T-helper 1 cell (primary cell): ENCODE data around the gene ABCA1.
"Not testable (repeated sequence)": the region's sequence is repeated elsewhere in the genome, so short reads cannot be mapped to it uniquely, and the experiment has no call there.

Source experiments
- DNase-seq, 5 donors: peaks; one replicate each; pipeline ENCODE4 v3.0.0-alpha.2; 2012 to 2020

Gene ABCA1

DNA sequence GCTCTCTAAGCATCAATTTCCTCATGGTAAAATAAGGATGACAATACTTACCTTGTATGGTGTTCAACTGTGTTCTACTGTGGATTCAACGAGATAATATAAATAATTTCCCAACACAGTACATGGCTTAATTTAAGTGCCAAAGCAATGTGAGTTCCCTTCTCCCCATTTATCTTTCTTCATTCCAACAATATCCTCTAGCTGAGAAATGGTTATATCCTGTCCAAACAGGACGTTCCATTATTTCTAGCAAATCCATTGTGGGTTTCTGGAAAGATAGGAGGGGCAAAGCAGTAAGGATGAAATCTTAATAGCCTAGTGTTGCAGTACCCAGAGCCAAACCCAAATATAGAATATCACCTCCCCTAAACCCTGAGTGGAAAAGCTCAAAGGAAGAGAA is 22.0 kb downstream of the ABCA1 start:
- DNase-seq, result no peak

DNA sequence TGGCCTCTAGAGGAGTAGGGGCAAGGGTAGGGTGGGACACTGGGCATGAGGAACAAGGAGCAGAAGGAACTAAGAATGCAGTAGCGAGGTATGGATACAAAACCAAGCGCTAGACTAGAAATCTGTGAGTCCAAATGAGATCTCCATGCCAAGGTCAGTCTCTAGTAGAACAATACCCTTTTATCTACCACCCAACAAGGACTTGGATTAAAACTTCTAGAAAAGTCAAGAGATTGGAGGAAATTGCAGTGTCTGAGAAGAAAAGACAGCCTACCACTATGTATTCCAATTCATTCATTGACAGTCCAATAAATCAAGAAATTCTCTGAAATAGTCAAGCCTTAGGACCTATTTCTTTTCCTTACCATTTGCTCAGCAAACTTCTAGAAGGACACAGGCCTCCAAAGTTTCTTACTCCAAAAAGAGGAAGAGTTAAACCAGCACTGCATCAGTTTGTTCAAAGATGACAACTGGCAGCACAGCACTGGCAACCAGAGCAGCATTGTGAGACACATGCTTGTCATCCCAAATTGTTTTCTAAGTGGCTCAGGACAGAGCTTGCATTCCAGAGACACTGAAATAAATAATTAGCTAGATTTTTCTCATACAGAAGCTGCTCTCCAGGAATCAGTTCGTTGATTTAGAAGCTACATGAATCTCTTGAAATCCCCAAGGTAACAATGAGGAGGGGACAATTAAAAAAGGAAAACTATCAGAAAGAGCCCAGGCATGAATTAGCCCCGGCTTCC is 22.6 kb downstream of the ABCA1 start:
- no peak for DNase-seq

DNA sequence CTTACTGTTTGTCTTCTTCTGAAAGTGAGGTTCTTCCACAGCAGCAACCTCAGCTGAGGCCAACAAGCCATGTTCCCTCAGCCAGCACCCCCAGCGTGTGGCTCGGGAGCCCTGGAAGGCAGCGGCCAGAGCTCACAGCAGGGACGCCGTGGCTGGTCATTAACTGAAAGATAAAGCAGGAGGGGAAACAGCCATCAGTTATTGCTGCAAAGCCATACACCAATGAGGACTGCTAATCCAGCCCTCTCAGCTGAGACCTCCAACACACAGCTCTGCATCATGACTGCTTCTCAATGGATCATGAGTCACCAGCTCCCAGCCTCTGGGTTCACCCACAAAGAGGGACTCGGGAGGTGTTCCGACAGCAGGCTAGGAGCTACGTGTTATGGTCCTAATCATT is 24.3 kb downstream of the ABCA1 start:
- DNase-seq, result no peak

DNA sequence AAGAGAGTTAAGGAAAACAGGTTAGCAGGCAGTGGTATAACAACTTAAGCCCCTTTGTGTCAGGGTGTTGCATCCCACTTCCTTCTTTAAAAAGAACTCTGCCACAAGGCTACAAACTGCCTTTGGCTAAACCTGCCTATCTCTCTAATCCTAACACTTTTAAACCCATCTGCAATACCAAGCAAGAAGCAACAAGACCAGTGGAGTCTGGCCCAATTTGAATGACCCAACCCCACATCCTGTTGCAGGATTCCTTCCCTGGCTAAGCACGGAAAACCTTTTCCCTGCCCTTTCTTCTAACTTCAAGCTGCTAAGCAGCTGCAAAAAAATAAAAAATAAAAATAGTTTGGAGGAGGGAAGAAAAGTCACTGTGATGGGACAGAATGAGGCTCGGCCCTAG is 27.1 kb downstream of the ABCA1 start:
- no peak for DNase-seq

DNA sequence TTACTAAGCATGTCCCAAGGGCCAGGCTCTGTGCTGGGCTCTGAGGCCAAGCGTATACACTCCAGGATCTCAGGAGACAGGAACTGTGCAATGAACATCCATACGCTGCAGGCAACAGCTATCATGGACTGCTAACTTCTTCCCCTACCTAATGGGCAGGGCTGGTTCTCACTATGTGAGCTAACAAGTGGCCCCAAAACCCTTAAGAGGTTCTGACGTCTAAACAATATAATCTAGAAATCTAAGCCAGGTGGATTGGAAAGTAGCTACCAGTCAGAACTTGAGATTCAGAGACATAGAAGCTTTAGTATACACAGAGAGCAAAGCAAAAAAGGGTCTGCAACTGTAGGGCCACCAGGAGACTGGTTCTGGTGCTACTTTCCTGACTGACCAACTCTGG is 27.6 kb downstream of the ABCA1 start:
- no peak for DNase-seq

DNA sequence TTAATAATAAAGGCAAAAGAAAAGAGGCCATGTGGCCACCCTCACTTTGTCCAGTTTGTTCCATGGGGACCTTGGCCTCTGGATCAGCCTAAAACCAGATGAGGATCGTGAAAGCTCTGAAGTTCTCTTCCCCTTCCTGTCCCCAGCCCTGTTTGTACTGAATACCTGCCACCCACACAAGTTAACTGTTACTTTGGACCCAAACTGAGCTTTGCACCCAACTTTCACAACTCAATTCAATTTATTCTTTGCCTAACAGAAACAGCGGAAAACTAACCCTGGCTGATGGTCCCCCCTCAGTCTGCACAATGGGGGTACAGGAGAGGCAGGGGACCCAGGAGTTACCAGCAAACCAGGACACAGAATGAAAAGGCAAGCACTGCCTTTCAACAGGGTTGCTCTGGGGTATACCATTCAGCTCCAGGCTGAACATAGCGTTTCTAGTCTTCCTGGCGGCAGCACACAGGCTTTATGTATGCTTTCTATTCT is 28.2 kb downstream of the ABCA1 start:
- no peak for DNase-seq

DNA sequence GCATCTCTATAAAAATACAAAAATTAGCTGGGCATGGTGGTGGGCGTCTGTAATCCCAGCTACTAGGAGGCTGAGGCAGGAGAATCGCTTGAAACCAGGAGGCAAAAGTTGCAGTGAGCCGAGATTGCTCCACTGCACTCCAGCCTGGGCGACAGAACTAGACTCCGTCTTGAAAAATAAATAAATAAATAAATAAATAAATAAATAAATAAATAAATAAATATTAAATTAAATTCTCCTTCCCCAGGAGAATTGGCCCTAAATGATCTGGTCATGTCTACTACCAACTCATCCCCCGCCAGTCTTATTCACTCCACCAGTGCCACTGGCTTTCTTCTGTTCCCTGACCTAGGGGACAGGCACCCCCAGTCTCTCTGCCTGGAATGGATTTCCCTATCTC is 29.6 kb downstream of the ABCA1 start:
- not testable (repeated sequence) for DNase-seq

DNA sequence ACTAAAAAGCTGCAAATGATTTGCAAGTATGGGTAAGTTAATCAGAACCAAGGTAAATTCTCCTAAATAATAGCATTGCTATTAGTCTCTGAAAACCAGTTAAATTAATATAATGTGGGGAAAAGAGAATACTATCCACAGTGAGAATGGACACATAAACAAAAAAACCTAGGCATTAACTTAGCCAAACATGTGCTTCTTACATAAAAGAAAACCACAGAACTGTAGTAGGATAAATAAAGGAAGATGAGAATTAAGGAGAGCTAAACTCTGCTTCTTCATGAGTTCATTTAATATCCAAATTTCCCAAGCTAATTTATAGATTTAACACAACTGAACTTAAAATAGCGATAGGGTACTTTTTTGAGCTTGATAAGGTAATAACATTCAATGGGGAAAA is 31.8 kb downstream of the ABCA1 start:
- no peak for DNase-seq

DNA sequence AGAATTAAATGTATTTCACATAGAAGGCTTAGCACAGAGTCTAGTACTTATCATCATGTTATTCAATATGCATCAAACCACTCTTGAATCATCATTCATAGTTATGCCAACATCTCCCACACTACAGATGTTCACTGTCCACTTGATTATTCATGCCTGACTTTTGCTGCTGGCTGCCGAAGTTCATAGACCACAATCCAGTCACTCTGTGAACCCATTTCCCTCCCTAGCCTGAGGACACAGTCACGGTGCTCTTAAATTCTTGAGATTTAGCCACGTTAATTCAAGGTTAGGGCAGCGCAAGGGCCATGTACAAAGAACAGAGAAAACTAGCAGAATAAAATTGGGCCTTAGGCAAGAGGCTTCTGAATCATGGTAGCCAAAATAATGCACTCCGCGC is 32.4 kb downstream of the ABCA1 start:
- no peak for DNase-seq

DNA sequence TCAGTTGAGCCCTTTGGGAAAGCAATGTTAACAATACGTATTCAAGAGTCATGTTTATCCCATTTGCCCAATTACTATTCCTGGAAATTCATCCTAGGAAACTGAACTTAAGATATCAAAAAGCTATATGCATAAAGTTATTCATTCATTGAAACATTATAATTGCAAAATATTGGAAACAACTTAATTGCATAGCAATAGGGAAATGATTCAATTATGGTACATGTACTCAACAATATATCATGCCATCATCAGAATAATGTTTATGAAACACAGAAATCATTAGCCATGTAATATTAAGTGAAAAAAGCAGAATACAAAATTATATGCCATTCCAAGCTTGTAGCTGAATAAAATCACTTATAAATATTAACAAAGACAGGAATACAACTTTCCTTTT is 35.3 kb downstream of the ABCA1 start:
- DNase-seq, result no peak

DNA sequence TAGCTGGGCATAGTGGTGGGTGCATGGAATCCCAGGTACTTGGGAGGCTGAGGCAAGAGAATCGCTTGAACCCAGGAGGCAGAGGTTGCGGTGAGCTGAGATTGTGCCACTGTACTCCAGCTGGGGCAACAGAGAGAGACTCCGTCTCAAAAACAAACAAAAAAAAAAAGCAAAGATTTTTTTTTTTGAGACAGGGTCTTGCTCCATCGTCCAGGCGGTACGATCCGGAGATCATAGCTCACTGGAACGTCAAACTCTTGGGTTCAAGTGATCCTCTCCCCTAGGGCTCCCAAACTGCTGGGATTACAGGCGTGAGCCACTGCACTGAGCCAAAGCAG is 37.6 kb downstream of the ABCA1 start:
- no peak for DNase-seq

DNA sequence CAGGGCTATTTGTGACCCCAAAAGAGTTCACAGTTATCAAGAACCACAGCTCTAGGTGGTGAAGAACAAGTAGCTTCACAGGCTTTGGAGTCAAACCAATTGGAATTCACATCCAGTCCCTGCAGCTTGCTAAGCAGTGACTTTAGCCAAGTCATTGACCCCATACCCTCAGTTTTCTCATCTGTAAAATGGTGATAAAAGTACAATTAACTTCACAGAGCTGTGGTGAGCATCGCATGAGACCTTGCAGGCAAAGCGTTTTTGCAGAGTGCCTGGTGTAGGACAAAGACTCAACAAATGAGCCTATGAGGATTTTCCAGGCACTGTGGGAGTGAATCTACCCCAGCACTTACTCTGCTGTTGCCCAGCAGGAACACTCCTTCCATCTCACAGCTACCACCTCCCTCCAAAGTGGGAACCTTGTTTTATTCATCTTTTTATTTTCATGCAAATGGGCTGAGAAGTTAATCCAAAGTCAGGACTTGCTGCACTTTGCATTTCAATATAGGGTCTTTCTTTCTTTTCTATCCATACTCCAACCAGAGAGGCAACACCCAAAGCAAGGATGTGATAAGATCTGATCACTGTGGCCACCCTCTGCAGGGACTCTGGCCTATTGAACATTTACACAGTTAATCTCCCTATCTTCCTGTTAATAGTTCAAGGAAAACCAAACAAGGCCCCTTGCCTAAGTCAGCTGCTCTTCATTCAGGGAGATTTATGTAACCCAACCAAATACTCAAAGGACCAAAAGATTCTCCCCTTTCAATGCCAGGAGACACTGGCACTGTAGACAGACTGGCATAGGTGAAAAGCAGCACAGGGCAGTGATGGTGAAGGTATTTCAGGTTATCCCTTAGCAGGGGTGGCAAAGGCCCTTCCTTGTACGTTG is 41.9 kb downstream of the ABCA1 start:
- no peak for DNase-seq

DNA sequence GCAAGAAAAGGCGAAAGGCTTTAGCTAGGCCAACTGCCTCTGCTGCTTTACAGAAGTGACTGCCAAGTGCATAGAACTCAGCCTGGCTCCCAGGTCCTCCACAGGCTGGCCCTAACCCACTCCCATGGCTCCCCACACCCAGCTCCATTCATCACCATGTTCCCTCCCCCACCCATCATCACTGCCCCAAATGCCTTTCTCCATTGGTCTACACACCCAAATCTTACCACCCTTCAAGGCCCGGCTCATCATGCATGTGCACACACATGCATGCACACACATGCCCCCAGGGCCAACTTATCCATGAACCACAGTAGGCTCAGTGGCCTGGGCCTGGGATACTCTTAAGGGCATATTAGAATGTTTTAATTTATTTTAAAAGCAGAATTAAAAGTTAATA is 44.8 kb downstream of the ABCA1 start:
- no peak for DNase-seq

DNA sequence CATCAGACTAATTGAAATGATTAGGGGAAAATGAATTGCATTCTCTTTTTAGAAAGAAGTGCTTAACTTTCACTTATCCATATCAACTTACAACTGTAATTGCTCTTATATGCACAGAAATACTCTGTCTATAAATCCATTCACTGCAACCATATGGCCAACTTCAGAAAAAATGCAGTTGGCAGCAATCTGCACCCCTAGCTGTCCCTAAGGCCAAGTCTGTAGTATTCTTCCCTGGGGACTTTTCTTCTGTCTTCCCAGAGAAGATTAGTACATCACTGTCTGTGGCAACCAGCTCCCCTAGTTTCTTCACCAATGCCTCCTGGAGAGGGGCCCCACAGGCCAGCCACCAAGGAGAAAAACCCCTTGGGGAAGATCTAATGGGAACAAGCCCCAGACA is 45.4 kb downstream of the ABCA1 start:
- DNase-seq, result no peak

DNA sequence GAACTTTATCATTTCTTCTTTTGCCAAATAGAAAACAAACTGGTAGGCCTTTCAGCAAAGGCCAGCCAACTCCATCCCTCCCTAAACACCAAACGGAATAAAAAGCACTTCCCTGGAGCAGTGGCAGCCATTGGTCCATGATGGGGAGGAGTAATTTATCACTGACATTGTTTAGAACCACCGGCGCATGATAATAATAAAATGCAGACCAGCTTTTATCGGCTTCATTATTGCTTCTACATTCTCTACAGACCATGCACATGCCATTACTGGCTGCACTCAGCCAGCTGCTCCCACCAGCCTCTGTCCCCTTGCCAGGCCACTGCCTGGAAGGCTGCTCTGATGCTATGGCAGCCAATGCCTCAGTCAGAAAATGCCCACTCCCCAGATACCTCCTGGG is 45.9 kb downstream of the ABCA1 start:
- DNase-seq, result no peak

DNA sequence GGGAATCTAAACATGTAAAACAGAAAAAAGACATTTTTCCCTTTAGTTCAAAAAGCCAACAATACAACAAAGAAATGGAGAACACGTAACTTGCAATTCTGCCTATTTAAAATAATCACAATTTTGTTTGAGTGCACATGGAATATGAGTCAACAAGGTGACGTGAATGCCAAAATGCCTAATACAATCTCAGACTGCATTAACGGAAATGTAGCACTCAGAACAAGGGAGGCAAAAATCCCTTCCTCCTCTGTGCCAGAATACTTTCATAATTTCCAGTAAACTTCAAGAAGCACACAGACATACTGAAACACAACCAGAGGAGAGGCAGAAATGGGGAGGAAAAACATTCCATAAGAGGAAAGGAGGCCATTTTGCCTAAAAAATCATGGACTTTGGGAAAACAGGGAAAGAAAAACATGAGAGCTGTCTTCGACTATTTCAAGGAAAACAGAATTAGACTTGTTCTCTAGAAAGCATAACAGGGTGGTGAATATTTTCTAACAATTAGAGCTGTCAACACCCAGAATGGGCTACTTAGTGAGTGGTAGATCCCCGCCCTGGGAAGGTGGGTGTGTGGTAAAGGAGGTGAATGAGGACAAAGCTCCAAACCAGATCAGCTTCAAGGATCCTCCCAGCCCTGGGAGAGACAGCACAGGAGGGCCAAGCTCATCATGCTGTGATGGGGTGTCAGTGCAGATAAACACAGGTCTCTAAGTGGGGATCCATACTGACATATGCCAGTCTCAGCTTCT is 48.2 kb downstream of the ABCA1 start:
- no peak for DNase-seq

DNA sequence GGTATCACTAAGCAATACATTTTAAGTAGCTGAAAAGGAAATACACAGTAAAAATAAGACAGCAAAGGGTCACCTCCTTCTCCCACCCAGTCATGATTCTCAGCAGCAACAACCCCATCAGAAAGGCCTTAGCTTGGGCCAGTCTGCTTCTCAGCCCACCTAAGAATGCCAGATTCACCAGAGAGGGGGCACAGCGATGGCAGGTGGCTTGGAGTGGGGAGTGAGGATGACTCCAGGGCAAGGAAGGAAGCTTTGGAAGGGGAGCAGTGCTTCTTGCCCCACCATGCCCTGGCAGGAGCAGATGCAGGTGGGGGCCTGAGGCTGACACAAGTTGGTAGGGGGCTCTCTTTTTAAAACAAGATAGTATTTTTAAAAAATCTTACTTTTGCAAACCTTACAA is 51.4 kb downstream of the ABCA1 start:
- DNase-seq, result no peak

DNA sequence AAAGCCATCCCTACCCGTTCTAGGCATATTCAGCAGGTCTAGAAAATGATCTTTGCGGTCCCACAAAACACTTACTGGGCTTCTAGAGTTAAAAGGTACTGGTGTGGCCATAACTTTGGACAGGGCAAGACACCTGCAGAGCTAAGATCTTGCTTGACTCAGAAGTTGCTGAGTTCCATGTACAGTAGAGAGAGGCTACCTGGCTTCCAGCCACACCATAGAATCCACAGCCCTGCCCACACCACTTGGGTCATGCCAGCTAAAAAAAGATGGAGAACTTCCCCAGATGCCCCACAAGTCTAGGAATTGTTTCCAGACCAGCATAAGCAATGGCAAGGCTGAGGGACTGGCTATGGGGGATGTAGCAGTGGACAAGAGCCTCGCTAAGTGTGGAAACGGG is 52.1 kb downstream of the ABCA1 start:
- no peak for DNase-seq

DNA sequence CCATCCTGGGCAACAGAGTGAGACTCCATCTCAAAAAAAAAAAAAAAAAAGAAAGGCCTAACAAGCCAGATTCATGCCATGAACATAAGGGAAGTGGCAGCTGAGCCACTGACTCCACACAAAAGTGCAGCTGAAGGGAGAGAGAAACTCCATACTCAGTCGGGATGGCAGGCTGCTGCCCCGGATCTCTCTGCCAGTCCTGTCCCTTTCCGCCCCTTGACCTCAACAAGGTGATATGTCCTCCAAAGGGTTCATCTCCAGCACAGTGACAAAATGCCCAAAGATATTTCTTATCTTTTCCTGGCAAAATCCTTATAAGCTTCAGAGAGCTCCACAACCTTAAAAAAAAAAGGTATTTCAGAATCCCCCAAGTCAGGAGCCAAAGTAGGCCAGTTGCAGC is 52.6 kb downstream of the ABCA1 start:
- no peak for DNase-seq

DNA sequence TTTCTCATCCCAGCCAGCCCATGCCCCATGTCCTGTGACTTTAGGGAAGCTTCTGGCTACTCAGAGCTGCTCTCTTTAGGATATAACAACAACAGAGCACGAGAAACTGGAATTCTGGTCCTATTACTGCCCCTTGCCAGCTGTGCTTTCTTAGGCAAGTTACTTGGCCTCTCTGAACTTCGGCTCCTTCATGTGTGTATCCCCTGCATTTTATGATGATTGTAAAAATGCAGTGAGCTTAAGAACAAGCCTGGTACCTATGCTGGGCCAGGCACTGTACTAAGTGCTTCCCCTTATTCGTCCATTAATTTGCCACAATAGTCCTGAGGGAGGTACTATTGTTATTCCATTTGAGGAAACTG is 54.5 kb downstream of the ABCA1 start:
- no peak for DNase-seq

DNA sequence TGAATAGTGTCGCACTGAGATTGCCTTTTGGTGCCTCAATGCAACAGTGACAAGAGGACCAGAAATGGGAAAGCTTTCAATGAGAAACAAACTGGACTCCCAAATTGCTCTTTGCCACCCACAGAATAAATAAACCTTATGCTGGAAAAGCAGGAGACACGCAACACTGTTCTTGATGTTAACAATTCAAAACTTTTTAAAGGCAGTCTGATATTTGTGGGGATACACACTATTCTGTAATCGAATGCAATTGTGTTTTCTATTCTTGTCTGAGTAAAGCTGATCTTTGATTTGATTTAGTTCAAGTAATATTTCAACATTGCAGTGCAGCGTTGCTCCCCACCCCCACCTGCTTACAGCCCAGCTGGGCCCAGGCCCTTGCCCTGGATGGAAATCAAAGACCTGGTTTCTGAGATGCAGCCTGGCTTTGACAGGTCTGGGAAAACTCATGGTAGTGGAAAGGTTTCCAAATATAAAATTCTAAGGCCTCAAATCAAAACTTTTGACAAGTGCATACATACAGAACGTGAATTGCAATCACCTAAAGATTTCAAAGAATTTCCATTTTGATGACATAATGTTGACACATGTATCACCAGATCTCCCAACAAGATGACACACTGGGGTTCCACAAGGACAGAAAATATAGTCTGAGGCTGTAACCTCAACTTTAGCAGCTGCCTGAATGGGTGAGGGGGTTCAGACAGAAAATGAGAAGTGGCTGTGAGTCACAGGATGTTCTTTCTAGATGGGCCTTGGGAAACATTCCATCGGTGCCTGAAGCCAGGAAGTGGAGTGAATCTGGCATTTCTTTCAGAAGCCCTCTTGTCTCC is 55.1 kb downstream of the ABCA1 start:
- DNase-seq, result no peak

DNA sequence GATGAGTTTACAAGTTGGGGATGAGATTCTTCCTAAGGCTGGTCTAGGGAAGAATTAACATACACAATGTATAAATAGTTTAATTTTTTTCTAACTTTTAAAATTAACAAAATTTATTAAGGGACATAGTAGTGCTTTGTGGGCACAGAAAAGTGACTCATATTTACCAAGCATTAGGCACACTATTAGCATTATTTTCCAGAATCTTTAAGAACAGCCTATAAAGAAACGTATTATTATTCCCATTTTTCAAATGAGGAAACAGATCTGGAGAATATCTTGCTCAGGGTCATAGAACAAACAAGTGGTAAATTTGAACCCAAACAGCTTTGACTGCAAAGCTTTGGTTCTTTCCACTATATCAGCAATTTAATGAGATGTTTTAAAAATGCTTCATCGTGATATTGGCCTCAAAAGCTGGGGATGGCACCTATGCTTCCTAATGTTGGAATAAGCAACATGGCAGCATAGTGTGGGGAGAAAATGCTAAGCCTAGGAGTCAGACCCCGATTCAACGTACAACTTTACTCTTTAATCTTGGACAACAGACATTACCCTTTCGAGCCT is 55.9 kb downstream of the ABCA1 start:
- DNase-seq, result no peak
